ENCODE measurements around the gene BATF3. TPM values are rescaled to one million over a fixed set of nuclear protein-coding genes. Genes with fewer than 3 reads are reported as not detected.
A peak's percentile ranks its signal among the peaks of the same experiment; 100 is the strongest.

The BATF3 gene
- total and polyA plus RNA-seq, 3 donors from 2014 or later: 1.1 to 4.2 (median 2.5) TPM

GRCh38 chr1:212677136-212677535, 22.5 kb downstream of the BATF3 start:
- Histone ChIP-seq H3K4me1 (no peaks in the 10 kb centered on the region), H3K27ac (no peak overlapping the region), H3K36me3 (ENCODE audit: low read depth, missing control alignments) (no peaks in the 10 kb centered on the region), H3K27me3 (no peaks in the 10 kb centered on the region), H3K4me3 (no peak overlapping the region), H3K9me3 (no peaks in the 10 kb centered on the region)
- TF ChIP-seq POLR2A (IDR thresholded peaks at IDR 0.05) (no peak), CTCF (IDR thresholded peaks at IDR 0.05) (no peak)
- WGBS, 2 donors: 85 to 86% methylated on average over 4 of the region's 4 CpGs
- intact Hi-C loops (cut with DNase I; ENCODE audit: low total_unique reads): no loop called here
- no peak for DNase-seq

- WGBS, 2 donors: 83 to 87% methylated on average over 3 of the region's 3 CpGs
- TF ChIP-seq CTCF (IDR thresholded peaks at IDR 0.05) (no peak), POLR2A (IDR thresholded peaks at IDR 0.05) (no peak)
- Histone ChIP-seq H3K9me3 (no peaks in the 10 kb centered on the region), H3K4me3 (no peak overlapping the region), H3K27ac (no peak overlapping the region), H3K27me3 (no peaks in the 10 kb centered on the region), H3K36me3 (ENCODE audit: low read depth, missing control alignments) (no peaks in the 10 kb centered on the region), H3K4me1 (no peaks in the 10 kb centered on the region)
- intact Hi-C loops (cut with DNase I; ENCODE audit: low total_unique reads): no loop called here
- no peak for DNase-seq
Observed at GRCh38 chr1:212675675-212676074, 24.0 kb downstream of the BATF3 start.

- H3K27ac ChIP-seq: no peak overlapping the region
- WGBS, 2 donors: 96 to 97% methylated on average over 3 of the region's 3 CpGs
- no peak for TF ChIP-seq CTCF (IDR thresholded peaks at IDR 0.05)
- no peak for TF ChIP-seq POLR2A (IDR thresholded peaks at IDR 0.05)
- no peak overlapping the region for H3K4me3 ChIP-seq
- intact Hi-C loops (cut with DNase I; ENCODE audit: low total_unique reads): no loop called here
- no peak for DNase-seq
- no peaks in the 10 kb centered on the region for H3K27me3 ChIP-seq
- H3K4me1 ChIP-seq: no peaks in the 10 kb centered on the region
- no peaks in the 10 kb centered on the region for H3K9me3 ChIP-seq
- no peaks in the 10 kb centered on the region for H3K36me3 ChIP-seq (ENCODE audit: low read depth, missing control alignments)
Observed at GRCh38 chr1:212674872-212675271, 24.8 kb downstream of the BATF3 start.

GRCh38 chr1:212671342-212672031, 28.2 kb downstream of the BATF3 start:
- intact Hi-C loops (cut with DNase I; ENCODE audit: low total_unique reads): no loop called here
- peak; percentile 77 for DNase-seq
- no peak overlapping the region for H3K27ac ChIP-seq
- no peak overlapping the region for H3K4me3 ChIP-seq
- no peak for TF ChIP-seq CTCF (IDR thresholded peaks at IDR 0.05)
- TF ChIP-seq POLR2A (IDR thresholded peaks at IDR 0.05): no peak
- WGBS, 2 donors: 52 to 54% methylated on average over 12 of the region's 12 CpGs
- no peaks in the 10 kb centered on the region for H3K9me3 ChIP-seq
- H3K36me3 ChIP-seq (ENCODE audit: low read depth, missing control alignments): no peaks in the 10 kb centered on the region
- peaks cover 8% of the 10 kb centered on the region for H3K4me1 ChIP-seq
- no peaks in the 10 kb centered on the region for H3K27me3 ChIP-seq

- no peaks in the 10 kb centered on the region for H3K27me3 ChIP-seq
- no peak overlapping the region for H3K27ac ChIP-seq
- no peak overlapping the region for H3K4me3 ChIP-seq
- intact Hi-C loops (cut with DNase I; ENCODE audit: low total_unique reads): no loop called here
- TF ChIP-seq CTCF (IDR thresholded peaks at IDR 0.05): no peak
- no peak for TF ChIP-seq POLR2A (IDR thresholded peaks at IDR 0.05)
- H3K4me1 ChIP-seq: peaks cover 8% of the 10 kb centered on the region
- DNase-seq: no peak
- no peaks in the 10 kb centered on the region for H3K9me3 ChIP-seq
- H3K36me3 ChIP-seq (ENCODE audit: low read depth, missing control alignments): no peaks in the 10 kb centered on the region
Observed at GRCh38 chr1:212670882-212671281, 28.8 kb downstream of the BATF3 start.
